ENCODE measurements around the gene KLF8.
"Not testable (repeated sequence)": the region's sequence is repeated elsewhere in the genome, so short reads cannot be mapped to it uniquely, and the experiment has no call there.

The KLF8 gene

GRCh38 chrX:56232221-56233082 is at the start of gene KLF8:
TSS of gene KLF8 (plus strand) at chrX:56232356. CDS start at chrX:56233335, 979 bp downstream.
- DNase-seq: no peak

GRCh38 chrX:56206945-56207344 is 25.2 kb upstream of the KLF8 start:
- not testable (repeated sequence) for DNase-seq

GRCh38 chrX:56211701-56212100 is 20.5 kb upstream of the KLF8 start:
- DNase-seq: no peak

GRCh38 chrX:56216332-56216731 is 15.8 kb upstream of the KLF8 start:
- no peak for DNase-seq

GRCh38 chrX:56219700-56220099 is 12.5 kb upstream of the KLF8 start:
- no peak for DNase-seq

GRCh38 chrX:56221101-56221500 is 11.1 kb upstream of the KLF8 start:
- no peak for DNase-seq

GRCh38 chrX:56222473-56223000 is 9.6 kb upstream of the KLF8 start:
- DNase-seq: no peak

GRCh38 chrX:56226980-56227379 is 5.2 kb upstream of the KLF8 start:
- DNase-seq: no peak

- DNase-seq: no peak
Measured at GRCh38 chrX:56228914-56229313, 3.2 kb upstream of the KLF8 start.

- DNase-seq: no peak
Measured at GRCh38 chrX:56231537-56232090, 542 bp upstream of the KLF8 start.

GRCh38 chrX:56233100-56233499 is 944 bp downstream of the KLF8 start:
- no peak for DNase-seq

- DNase-seq: no peak
Measured at GRCh38 chrX:56233682-56234081, 1.5 kb downstream of the KLF8 start.

GRCh38 chrX:56248492-56248891 is 16.3 kb downstream of the KLF8 start:
- no peak for DNase-seq

GRCh38 chrX:56253832-56254703 is 21.9 kb downstream of the KLF8 start:
- no peak for DNase-seq

- no peak for DNase-seq
Measured at GRCh38 chrX:56268888-56269287, 36.7 kb downstream of the KLF8 start.

- DNase-seq: no peak
Measured at GRCh38 chrX:56278692-56279091, 46.5 kb downstream of the KLF8 start.

GRCh38 chrX:56279863-56280262 is 47.7 kb downstream of the KLF8 start:
- DNase-seq: no peak

- DNase-seq: no peak
Measured at GRCh38 chrX:56281789-56282188, 49.6 kb downstream of the KLF8 start.

GRCh38 chrX:56284269-56284668 is 52.1 kb downstream of the KLF8 start:
- DNase-seq: no peak

GRCh38 chrX:56288608-56289007 is 56.5 kb downstream of the KLF8 start:
- no peak for DNase-seq

- no peak for DNase-seq
Measured at GRCh38 chrX:56289449-56289848, 57.3 kb downstream of the KLF8 start.

GRCh38 chrX:56308726-56309125 is 76.6 kb downstream of the KLF8 start:
- no peak for DNase-seq

- no peak for DNase-seq
Measured at GRCh38 chrX:56309881-56310280, 77.7 kb downstream of the KLF8 start.
